ENCODE measurements around the gene TMEM132C.

DNA sequence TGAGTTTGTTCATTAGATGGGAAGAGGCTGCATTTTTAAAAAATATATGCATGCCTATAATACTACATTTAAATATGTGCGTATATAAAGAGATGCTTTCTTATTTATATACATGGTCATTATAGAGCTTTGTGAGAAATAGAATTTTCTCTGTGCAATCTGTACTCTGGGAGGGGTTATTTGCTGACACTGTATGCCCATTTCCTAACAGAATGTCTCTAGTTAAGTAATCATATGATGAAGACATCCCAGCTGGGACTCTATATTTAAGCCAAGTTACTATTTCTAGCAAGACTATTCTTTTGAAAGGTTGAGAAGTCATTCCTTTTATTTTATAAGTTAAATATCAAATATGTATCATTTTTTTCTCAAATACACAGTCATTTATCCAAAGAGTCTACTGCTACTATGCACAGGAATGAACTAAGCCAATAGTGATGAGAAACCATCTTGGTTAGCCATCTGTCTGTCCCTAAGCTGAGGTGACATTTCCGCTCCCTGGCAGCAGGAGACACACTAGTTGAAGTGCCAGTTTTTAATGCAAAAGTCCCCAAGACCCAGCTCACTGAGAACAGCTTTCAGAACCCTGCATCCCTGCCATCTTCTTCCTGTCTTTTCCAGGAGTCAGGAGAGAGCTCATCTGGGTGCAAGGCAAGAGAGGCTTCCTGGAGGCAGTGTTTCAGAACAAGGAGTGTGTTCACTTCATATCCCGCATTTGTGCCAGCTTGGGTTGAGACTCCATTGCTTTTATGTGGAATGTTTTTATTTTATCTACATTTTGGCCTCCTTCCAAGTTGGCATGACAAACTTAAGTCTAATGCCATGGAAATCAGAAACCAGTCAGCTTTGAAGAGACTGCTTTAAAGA, 69.5 kb downstream of the TMEM132C start:
- TF ChIP-seq CTCF (IDR thresholded peaks at IDR 0.05; ENCODE audit: low read length) (no peak), EZH2 (optimal IDR thresholded peaks at IDR 0.05; ENCODE audit: low read depth, low read length) (no peak)

Measured in MM.1S (cell line).